Muscle of leg (tissue), 11 donors: ENCODE results near the gene PXYLP1. TPM values are rescaled to one million over a fixed set of nuclear protein-coding genes. Genes with fewer than 3 reads are reported as not detected.

Experiments
- DNase-seq: peaks from one replicate; pipeline ENCODE4 v3.0.0; 2013
- H3K27ac ChIP-seq: one replicate; pipeline ENCODE4 v1.5.1; 2013; ENCODE audit warnings: mild to moderate bottlenecking, low read length, control low read depth
- H3K27me3 ChIP-seq: one replicate; pipeline ENCODE4 v1.6.1; 2013; ENCODE audit warnings: low read length; ENCODE audit not compliant: control insufficient read depth, insufficient read depth
- H3K36me3 ChIP-seq: one replicate; pipeline ENCODE4 v1.6.1; 2013; ENCODE audit warnings: low read length; ENCODE audit not compliant: control insufficient read depth, insufficient read depth
- H3K4me1 ChIP-seq: one replicate; pipeline ENCODE4 v1.6.1; 2013; ENCODE audit warnings: low read length; ENCODE audit not compliant: control insufficient read depth, insufficient read depth
- H3K4me3 ChIP-seq: one replicate; pipeline ENCODE4 v1.5.1; 2013; ENCODE audit warnings: low read length, control low read depth
- H3K9me3 ChIP-seq: replicated peaks from 2 replicates; pipeline ENCODE4 v1.6.1; 2013; ENCODE audit warnings: low read depth, low read length; ENCODE audit not compliant: control insufficient read depth
- WGBS: methylation state at CpG from one replicate; pipeline ENCODE4 v1.1.5; 2013; ENCODE audit warnings: missing lambda C conversion rate; ENCODE audit not compliant: insufficient coverage; 5-methylcytosine and 5-hydroxymethylcytosine counted together
- polyA plus RNA-seq, 8 donors: library from polyadenylated mRNA; unstranded; fragments of 120-200 nt; gene quantifications; one replicate each; pipeline versions ENCODE4 v1.2.1 to v1.2.3, GENCODE V29; 2013; ENCODE audit warnings: inconsistent platforms in 1 of 8, low replicate concordance in 1 of 8; ENCODE audit not compliant: insufficient read length in 8 of 8, insufficient read depth in 1 of 8
- total RNA-seq: library from RNA; stranded (reverse); fragments of 120-200 nt; gene quantifications from one replicate; pipeline ENCODE4 v1.2.4, GENCODE V29; 2013

Gene PXYLP1
- total and polyA plus RNA-seq, 9 donors: 12.8 to 21.8 (median 18.3) TPM

- no peak for DNase-seq
- Histone ChIP-seq H3K27me3 (no peaks in the 10 kb centered on the region), H3K36me3 (no peaks in the 10 kb centered on the region), H3K4me1 (peaks cover 16% of the 10 kb centered on the region), H3K9me3 (no peaks in the 10 kb centered on the region), H3K4me3 (no peak overlapping the region), H3K27ac (no peak overlapping the region)
- whole genome bisulfite sequencing: 67% methylated on average over 1 of the region's 3 CpGs
These were observed 4.4 kb upstream of the PXYLP1 start for GRCh38 chr3:141227216-141227615.

GRCh38 chr3:141227752-141228151 lies 3.9 kb upstream of the PXYLP1 start:
- H3K27ac ChIP-seq: no peak overlapping the region

GRCh38 chr3:141228395-141228794 lies 3.2 kb upstream of the PXYLP1 start:
- DNase-seq: no peak
- Histone ChIP-seq H3K27me3 (peaks cover 3% of the 10 kb centered on the region), H3K36me3 (no peaks in the 10 kb centered on the region), H3K4me1 (peaks cover 24% of the 10 kb centered on the region), H3K9me3 (no peaks in the 10 kb centered on the region), H3K27ac (no peak overlapping the region), H3K4me3 (no peak overlapping the region)
- WGBS: 63% methylated on average over 2 of the region's 2 CpGs

More at GRCh38 chr3:141227752-141228151, 3.9 kb upstream of the PXYLP1 start:
- no peaks in the 10 kb centered on the region for H3K9me3 ChIP-seq
- no peak overlapping the region for H3K4me3 ChIP-seq
- H3K36me3 ChIP-seq: no peaks in the 10 kb centered on the region
- DNase-seq: peak; percentile 88
- H3K4me1 ChIP-seq: peaks cover 21% of the 10 kb centered on the region
- H3K27me3 ChIP-seq: peaks cover under 1% of the 10 kb centered on the region

- Histone ChIP-seq H3K27ac (no peak overlapping the region), H3K4me1 (peaks cover 24% of the 10 kb centered on the region), H3K4me3 (no peak overlapping the region), H3K36me3 (no peaks in the 10 kb centered on the region), H3K9me3 (no peaks in the 10 kb centered on the region), H3K27me3 (peaks cover 3% of the 10 kb centered on the region)
- DNase-seq: no peak
- no CpG with 5 or more reads among the region's 3 CpGs for WGBS
These were observed 2.5 kb upstream of the PXYLP1 start for GRCh38 chr3:141229132-141229531.

- DNase-seq: no peak
- Histone ChIP-seq H3K4me1 (peaks cover 24% of the 10 kb centered on the region), H3K27me3 (peaks cover 3% of the 10 kb centered on the region), H3K9me3 (no peaks in the 10 kb centered on the region), H3K4me3 (no peak overlapping the region), H3K36me3 (peaks cover 6% of the 10 kb centered on the region), H3K27ac (no peak overlapping the region)
- 90% methylated on average over 11 of the region's 11 CpGs for WGBS
These were observed 1.3 kb upstream of the PXYLP1 start for GRCh38 chr3:141230293-141230692.

GRCh38 chr3:141231952-141232823 lies 563 bp downstream of the PXYLP1 start:
- peaks cover 23% of the 10 kb centered on the region for H3K4me1 ChIP-seq
- peak overlapping the region; percentile 73 for H3K4me3 ChIP-seq
- H3K27ac ChIP-seq: peak overlapping the region; percentile 65

GRCh38 chr3:141233457-141234161 lies 2.0 kb downstream of the PXYLP1 start:
- H3K4me1 ChIP-seq: peaks cover 31% of the 10 kb centered on the region

More at GRCh38 chr3:141231952-141232823, 563 bp downstream of the PXYLP1 start:
- H3K9me3 ChIP-seq: no peaks in the 10 kb centered on the region
- under 1% methylated on average over 64 of the region's 71 CpGs for WGBS
- no peak for DNase-seq
- H3K27me3 ChIP-seq: peaks cover 3% of the 10 kb centered on the region
- H3K36me3 ChIP-seq: peaks cover 12% of the 10 kb centered on the region

GRCh38 chr3:141234283-141234682 lies 2.7 kb downstream of the PXYLP1 start:
- Histone ChIP-seq H3K27ac (no peak overlapping the region), H3K4me3 (no peak overlapping the region), H3K4me1 (peaks cover 32% of the 10 kb centered on the region), H3K27me3 (peaks cover 3% of the 10 kb centered on the region), H3K9me3 (no peaks in the 10 kb centered on the region), H3K36me3 (peaks cover 12% of the 10 kb centered on the region)
- 86% methylated on average over 1 of the region's 3 CpGs for WGBS
- no peak for DNase-seq

More at GRCh38 chr3:141233457-141234161, 2.0 kb downstream of the PXYLP1 start:
- WGBS: no CpG with 5 or more reads among the region's 9 CpGs
- H3K36me3 ChIP-seq: peaks cover 12% of the 10 kb centered on the region
- H3K9me3 ChIP-seq: no peaks in the 10 kb centered on the region
- H3K4me3 ChIP-seq: no peak overlapping the region
- DNase-seq: no peak
- H3K27me3 ChIP-seq: peaks cover 3% of the 10 kb centered on the region
- H3K27ac ChIP-seq: no peak overlapping the region

- peaks cover 40% of the 10 kb centered on the region for H3K4me1 ChIP-seq
These were observed 4.1 kb downstream of the PXYLP1 start for GRCh38 chr3:141235661-141236171.

GRCh38 chr3:141236361-141236760 lies 4.7 kb downstream of the PXYLP1 start:
- no peak overlapping the region for H3K4me3 ChIP-seq
- WGBS: no CpG with 5 or more reads among the region's 1 CpG
- H3K27ac ChIP-seq: no peak overlapping the region
- no peaks in the 10 kb centered on the region for H3K9me3 ChIP-seq
- H3K27me3 ChIP-seq: peaks cover 3% of the 10 kb centered on the region
- peaks cover 39% of the 10 kb centered on the region for H3K4me1 ChIP-seq
- H3K36me3 ChIP-seq: peaks cover 12% of the 10 kb centered on the region
- no peak for DNase-seq

More at GRCh38 chr3:141235661-141236171, 4.1 kb downstream of the PXYLP1 start:
- no peaks in the 10 kb centered on the region for H3K9me3 ChIP-seq
- H3K27ac ChIP-seq: no peak overlapping the region
- 83% methylated on average over 4 of the region's 10 CpGs for WGBS
- no peak for DNase-seq
- H3K36me3 ChIP-seq: peaks cover 12% of the 10 kb centered on the region
- H3K27me3 ChIP-seq: peaks cover 3% of the 10 kb centered on the region
- no peak overlapping the region for H3K4me3 ChIP-seq
